ENCODE measurements around the gene EVX2.

The EVX2 gene

GRCh38 chr2:176109192-176109901 lies 25.6 kb upstream of the EVX2 start:
- no peak for DNase-seq (ENCODE audit: extremely low read depth, low read depth)
- TF ChIP-seq, protein P1, sequence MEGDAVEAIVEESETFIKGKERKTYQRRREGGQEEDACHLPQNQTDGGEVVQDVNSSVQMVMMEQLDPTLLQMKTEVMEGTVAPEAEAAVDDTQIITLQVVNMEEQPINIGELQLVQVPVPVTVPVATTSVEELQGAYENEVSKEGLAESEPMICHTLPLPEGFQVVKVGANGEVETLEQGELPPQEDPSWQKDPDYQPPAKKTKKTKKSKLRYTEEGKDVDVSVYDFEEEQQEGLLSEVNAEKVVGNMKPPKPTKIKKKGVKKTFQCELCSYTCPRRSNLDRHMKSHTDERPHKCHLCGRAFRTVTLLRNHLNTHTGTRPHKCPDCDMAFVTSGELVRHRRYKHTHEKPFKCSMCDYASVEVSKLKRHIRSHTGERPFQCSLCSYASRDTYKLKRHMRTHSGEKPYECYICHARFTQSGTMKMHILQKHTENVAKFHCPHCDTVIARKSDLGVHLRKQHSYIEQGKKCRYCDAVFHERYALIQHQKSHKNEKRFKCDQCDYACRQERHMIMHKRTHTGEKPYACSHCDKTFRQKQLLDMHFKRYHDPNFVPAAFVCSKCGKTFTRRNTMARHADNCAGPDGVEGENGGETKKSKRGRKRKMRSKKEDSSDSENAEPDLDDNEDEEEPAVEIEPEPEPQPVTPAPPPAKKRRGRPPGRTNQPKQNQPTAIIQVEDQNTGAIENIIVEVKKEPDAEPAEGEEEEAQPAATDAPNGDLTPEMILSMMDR (IDR thresholded peaks at IDR 0.05; ENCODE audit: low read depth, low read length) = no peak

DNA sequence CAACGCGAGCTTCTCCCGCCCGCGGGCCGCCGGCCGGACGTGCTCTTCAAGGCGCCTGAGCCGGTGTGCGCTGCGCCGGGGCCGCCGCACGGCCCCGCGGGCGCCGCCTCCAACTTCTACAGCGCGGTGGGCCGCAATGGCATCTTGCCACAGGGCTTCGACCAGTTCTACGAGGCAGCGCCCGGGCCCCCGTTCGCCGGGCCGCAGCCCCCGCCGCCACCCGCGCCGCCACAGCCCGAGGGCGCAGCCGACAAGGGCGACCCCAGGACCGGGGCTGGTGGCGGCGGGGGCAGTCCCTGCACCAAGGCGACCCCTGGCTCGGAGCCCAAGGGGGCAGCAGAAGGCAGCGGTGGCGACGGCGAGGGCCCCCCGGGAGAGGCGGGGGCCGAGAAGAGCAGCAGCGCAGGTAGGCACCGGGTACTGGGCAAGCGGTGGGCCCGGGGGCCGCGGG lies 24.0 kb upstream of the EVX2 start:
- TF ChIP-seq, protein P1 (IDR thresholded peaks at IDR 0.05; ENCODE audit: low read depth, low read length) = no peak

DNA sequence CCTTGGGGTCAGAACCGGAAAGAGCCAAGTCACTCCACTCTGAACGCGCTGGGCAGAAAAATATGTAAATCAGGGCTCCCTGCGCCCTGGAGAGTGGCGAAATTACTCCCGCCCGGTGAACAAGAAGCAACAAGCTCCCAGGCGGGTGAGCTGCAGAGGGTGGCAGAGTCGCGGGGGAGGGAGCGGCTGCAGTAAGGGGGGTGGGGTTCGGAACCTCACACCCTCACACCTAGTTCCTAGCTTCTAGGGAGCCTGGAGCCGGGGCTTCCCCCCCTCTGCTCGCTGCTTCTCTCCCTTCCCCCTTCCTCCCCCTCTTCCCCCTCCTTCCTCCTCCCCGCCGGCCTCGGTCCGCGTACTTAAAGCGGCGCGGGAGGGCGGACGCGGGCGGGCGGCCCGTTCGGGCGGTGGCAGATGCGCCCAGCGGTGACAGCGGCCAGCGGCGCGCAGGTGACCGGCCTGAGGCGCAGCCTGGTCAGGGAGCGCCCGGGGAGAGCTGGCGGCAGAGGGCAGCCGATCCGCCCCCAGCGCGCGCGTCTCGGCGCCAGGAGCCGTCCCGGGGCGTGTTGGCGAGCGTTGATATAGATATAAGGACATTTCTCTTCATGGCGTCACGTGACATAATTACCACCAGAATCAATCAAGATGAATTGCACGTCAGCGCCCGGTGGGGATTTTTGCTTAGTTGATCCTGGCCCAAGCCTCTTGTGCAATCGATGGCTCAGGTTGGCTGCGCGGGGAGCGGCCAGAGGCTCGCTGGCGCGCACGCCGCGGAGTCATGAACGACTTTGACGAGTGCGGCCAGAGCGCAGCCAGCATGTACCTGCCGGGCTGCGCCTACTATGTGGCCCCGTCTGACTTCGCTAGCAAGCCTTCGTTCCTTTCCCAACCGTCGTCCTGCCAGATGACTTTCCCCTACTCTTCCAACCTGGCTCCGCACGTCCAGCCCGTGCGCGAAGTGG lies 23.1 kb upstream of the EVX2 start, which contains the start of gene HOXD11:
Gene HOXD11 (plus strand): TSS at position 700 of the 959 bp plus-strand sequence. CDS start 76 bp downstream, at position 776.
- TF ChIP-seq, protein P1 (IDR thresholded peaks at IDR 0.05; ENCODE audit: low read depth, low read length) = no peak
- DNase-seq (ENCODE audit: extremely low read depth, low read depth) = no peak

More for the DNA sequence above, 24.0 kb upstream of the EVX2 start:
- no peak for DNase-seq (ENCODE audit: extremely low read depth, low read depth)

DNA sequence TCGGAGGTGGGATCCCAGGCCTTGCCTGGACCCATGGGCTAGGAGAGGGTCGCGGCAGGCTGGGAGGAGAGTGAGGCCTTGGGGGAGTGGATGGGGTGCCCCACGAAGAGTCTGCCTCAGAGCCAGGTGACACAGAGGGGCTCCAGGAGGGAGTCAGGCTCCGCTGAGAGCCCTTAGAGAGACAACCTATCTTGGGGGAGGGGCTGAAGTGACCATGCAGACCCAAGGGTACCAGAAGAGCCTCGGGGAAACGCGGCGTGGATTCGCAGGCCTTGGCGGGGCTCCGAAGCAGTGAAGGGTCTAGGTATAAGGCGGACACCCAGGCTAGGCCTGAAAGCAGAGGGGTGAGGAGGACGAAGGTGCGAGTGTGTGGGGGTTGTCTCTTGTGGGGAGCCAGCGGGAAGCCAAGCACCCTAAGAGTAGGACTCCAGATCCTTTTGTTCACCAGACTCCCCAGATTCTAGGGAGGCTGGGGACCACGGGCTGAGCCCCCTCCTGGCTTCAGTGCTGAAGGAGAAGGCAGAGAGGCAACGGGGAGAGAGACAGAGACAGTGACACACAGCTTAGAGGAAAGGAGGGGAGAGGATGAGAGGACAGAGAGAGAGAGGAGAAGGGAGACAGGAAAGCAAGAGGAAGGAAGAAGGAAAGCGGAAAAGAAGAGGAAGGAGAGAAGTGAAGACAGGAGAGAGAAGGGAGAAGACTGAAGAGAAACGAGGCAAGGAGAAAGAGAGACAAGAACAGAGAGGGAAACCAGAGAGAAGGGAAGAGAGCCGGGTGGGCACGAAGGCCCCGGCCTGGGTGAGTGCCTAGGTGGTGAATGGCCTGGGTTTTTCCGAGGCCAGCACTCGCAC lies 22.2 kb upstream of the EVX2 start:
- TF ChIP-seq, protein P1 (IDR thresholded peaks at IDR 0.05; ENCODE audit: low read depth, low read length) = no peak
- DNase-seq (ENCODE audit: extremely low read depth, low read depth) = no peak

DNA sequence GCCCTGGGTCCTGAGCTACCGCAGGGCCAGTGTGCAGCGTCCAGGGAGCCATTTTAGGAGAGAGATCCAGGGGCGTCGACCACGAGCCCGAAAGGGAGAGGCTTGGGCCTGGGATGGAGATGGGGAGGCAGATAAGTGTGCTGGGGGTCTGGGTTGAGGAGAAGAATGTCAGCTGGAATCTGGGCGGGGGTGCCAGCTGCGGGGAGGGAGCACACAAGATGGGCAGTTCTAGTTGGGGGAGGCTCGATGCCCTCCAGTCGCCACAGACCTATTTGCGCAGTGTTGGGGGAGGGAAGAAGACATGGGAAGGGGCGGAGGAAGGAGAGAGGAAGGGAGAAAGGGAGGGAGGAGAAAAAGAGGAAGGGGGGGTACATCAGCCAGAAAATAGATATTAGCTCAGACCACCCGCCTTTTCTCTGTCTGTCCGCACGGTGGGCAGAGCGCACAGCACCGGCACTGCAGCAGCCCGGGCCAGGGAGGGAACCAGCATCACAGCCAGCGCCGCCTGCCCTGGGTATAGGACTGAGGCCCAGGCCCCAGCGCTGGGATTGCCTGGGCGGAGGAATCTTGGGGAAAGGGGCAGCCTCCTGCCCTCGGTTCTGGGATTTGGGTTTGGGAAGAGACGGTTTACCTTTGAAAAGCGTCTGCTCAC lies 21.4 kb upstream of the EVX2 start:
- DNase-seq (ENCODE audit: extremely low read depth, low read depth) = no peak
- TF ChIP-seq, protein P1 (IDR thresholded peaks at IDR 0.05; ENCODE audit: low read depth, low read length) = no peak

- TF ChIP-seq, protein P1 (IDR thresholded peaks at IDR 0.05; ENCODE audit: low read depth, low read length) = no peak
- no peak for DNase-seq (ENCODE audit: extremely low read depth, low read depth)
Measured at GRCh38 chr2:176104316-176105077, 20.7 kb upstream of the EVX2 start.

Measured in AG09319 (cell line).